Measurements from ENCODE around the gene NUDT16. TPM values are rescaled to one million over a fixed set of nuclear protein-coding genes. Genes with fewer than 3 reads are reported as not detected.
A peak's percentile ranks its signal among the peaks of the same experiment; 100 is the strongest.

The NUDT16 gene
- total and polyA plus RNA-seq, 7 donors = 5.2 to 25.9 (median 10.9) TPM

GRCh38 chr3:131349454-131349853, 32.1 kb upstream of the NUDT16 start:
- DNase-seq (no peak), ATAC-seq (no peak)
- no peak overlapping the region for H3K27ac ChIP-seq
- no peaks in the 10 kb centered on the region for H3K9me3 ChIP-seq
- TF ChIP-seq CTCF (IDR thresholded peaks at IDR 0.05) = no peak
- 86 to 90% (median 89%) methylated on average over 5 of the region's 5 CpGs for WGBS, 3 donors
- intact Hi-C loops (cut with DNase I) = no loop called here
- no peaks in the 10 kb centered on the region for H3K36me3 ChIP-seq (ENCODE audit: insufficient read depth in 1 of 2, low read depth in 1 of 2)
- no peak overlapping the region for H3K4me3 ChIP-seq
- no peaks in the 10 kb centered on the region for H3K27me3 ChIP-seq (ENCODE audit: insufficient read depth in 3 of 3, low read length in 2 of 3)
- peaks cover 29% of the 10 kb centered on the region for H3K4me1 ChIP-seq

- Histone ChIP-seq H3K4me1 (peaks cover 29% of the 10 kb centered on the region), H3K4me3 (no peak overlapping the region), H3K27ac (no peak overlapping the region), H3K9me3 (no peaks in the 10 kb centered on the region), H3K27me3 (ENCODE audit: insufficient read depth in 3 of 3, low read length in 2 of 3) (no peaks in the 10 kb centered on the region), H3K36me3 (ENCODE audit: insufficient read depth in 1 of 2, low read depth in 1 of 2) (no peaks in the 10 kb centered on the region)
- intact Hi-C loops (cut with DNase I) = loop anchor here in 1 of 2 donors (5.0 kb wide), 1 partner anchor 68 kb away; no protein-coding TSS in a partner anchor
- DNase-seq = peak in 1 of 2 donors; percentile 20
- no peak for TF ChIP-seq CTCF (IDR thresholded peaks at IDR 0.05)
- ATAC-seq = peak in 1 of 4 donors; percentile 44
- WGBS, 3 donors = 67 to 75% (median 67%) methylated on average over 4 of the region's 4 CpGs
Measured at GRCh38 chr3:131349946-131350347, 31.6 kb upstream of the NUDT16 start.

GRCh38 chr3:131350506-131350905, 31.1 kb upstream of the NUDT16 start:
- 94 to 97% (median 97%) methylated on average over 1 of the region's 1 CpG for WGBS, 3 donors
- H3K27me3 ChIP-seq (ENCODE audit: insufficient read depth in 3 of 3, low read length in 2 of 3) = no peaks in the 10 kb centered on the region
- no peak for TF ChIP-seq CTCF (IDR thresholded peaks at IDR 0.05)
- H3K9me3 ChIP-seq = no peaks in the 10 kb centered on the region
- no peak overlapping the region for H3K4me3 ChIP-seq
- no peak overlapping the region for H3K27ac ChIP-seq
- no peaks in the 10 kb centered on the region for H3K36me3 ChIP-seq (ENCODE audit: insufficient read depth in 1 of 2, low read depth in 1 of 2)
- ATAC-seq = peak in 2 of 4 donors; percentile 42 to 58
- intact Hi-C loops (cut with DNase I) = loop anchor here in 1 of 2 donors (5.0 kb wide), 1 partner anchor 68 kb away; no protein-coding TSS in a partner anchor
- DNase-seq = no peak
- H3K4me1 ChIP-seq = peaks cover 29% of the 10 kb centered on the region

- TF ChIP-seq CTCF (IDR thresholded peaks at IDR 0.05) = no peak
Measured at GRCh38 chr3:131353016-131353877, 28.3 kb upstream of the NUDT16 start.

More at GRCh38 chr3:131353016-131353877, 28.3 kb upstream of the NUDT16 start:
- Histone ChIP-seq H3K36me3 (ENCODE audit: insufficient read depth in 1 of 2, low read depth in 1 of 2) (no peaks in the 10 kb centered on the region), H3K27ac (peak overlapping the region; percentile 14), H3K9me3 (no peaks in the 10 kb centered on the region), H3K4me1 (peaks cover 29% of the 10 kb centered on the region), H3K27me3 (ENCODE audit: insufficient read depth in 3 of 3, low read length in 2 of 3) (no peaks in the 10 kb centered on the region), H3K4me3 (no peak overlapping the region)
- DNase-seq (no peak), ATAC-seq (no peak)
- WGBS, 3 donors = 43 to 59% (median 56%) methylated on average over 2 of the region's 2 CpGs
- intact Hi-C loops (cut with DNase I) = loop anchor here in 1 of 2 donors (5.0 kb wide), 1 partner anchor 71 kb away; no protein-coding TSS in a partner anchor
